K562 (cell line): ENCODE data around the gene PDIA3. TPM values are rescaled to one million over a fixed set of nuclear protein-coding genes. Genes with fewer than 3 reads are reported as not detected.
A peak's percentile ranks its signal among the peaks of the same experiment; 100 is the strongest.

ENCODE experiments used
- DIDO1 ChIP-seq: fragments of 450-650 bp; IDR thresholded peaks from 2 replicates; pipeline ENCODE4 v1.6.1; 2016; ENCODE audit warnings: low read depth, missing biosample characterization, missing genetic modification characterization
- EGR1 ChIP-seq: fragments of 450-650 bp; conservative IDR thresholded peaks from 2 replicates; pipeline ENCODE4 v1.6.1; 2017; ENCODE audit warnings: mild to moderate bottlenecking
- GABPA ChIP-seq: fragments of 200-800 bp; sonication (Bioruptor generic); conservative IDR thresholded peaks from 2 replicates; pipeline ENCODE4 v1.6.1; 2016; ENCODE audit warnings: low read depth, missing genetic modification characterization, missing compliant biosample characterization
- KLF1 ChIP-seq: fragments of 450-650 bp; IDR thresholded peaks from 2 replicates; pipeline ENCODE4 v1.6.1; 2016; ENCODE audit warnings: missing genetic modification characterization, missing compliant biosample characterization
- PHB ChIP-seq: fragments of 250-450 bp; sonication (Bioruptor Pico); IDR thresholded peaks from 2 replicates; pipeline ENCODE4 v1.5.0; 2021
- RAD21 ChIP-seq, 2 experiments: fragments of 250-450 bp in 1 of 2; fragments of 450-650 bp in 1 of 2; sonication (Bioruptor Pico) in 1 of 2; formaldehyde crosslinking in 1 of 2; IDR thresholded peaks in 1 of 2; conservative IDR thresholded peaks in 1 of 2; 2 replicates each; pipeline versions ENCODE4 v1.4.0 to v1.8.0; 2020 to 2022; ENCODE audit warnings: mild to moderate bottlenecking in 2 of 2, moderate library complexity in 1 of 2
- RBFOX2 ChIP-seq: fragments of 200-400 bp; formaldehyde crosslinking; IDR thresholded peaks from 2 replicates; pipeline ENCODE4 v1.6.1; 2017; ENCODE audit warnings: low read depth, mild to moderate bottlenecking, low read length, moderate library complexity
- SP2 ChIP-seq: IDR thresholded peaks from 2 replicates; pipeline ENCODE4 v1.6.1; 2011; ENCODE audit warnings: mild to moderate bottlenecking, low read depth, low read length, moderate library complexity; ENCODE audit not compliant: poor library complexity, severe bottlenecking; ENCODE audit errors: extremely low read depth
- TEAD4 ChIP-seq, 2 experiments: sonication (generic) in 1 of 2; formaldehyde crosslinking in 1 of 2; IDR thresholded peaks; 2 replicates each; pipeline versions ENCODE4 v1.6.1 to v1.8.0; 2012 to 2022; ENCODE audit warnings: borderline replicate concordance in 1 of 2, inconsistent platforms in 1 of 2, low read length in 1 of 2, mild to moderate bottlenecking in 1 of 2, missing genetic modification reagents in 1 of 2
- ZNF140 ChIP-seq: fragments of 250-450 bp; sonication (Bioruptor Pico); IDR thresholded peaks from 2 replicates; pipeline ENCODE4 v1.8.0; 2021; ENCODE audit warnings: moderate library complexity, mild to moderate bottlenecking, inconsistent platforms
- ZNF695 ChIP-seq: fragments of 450-650 bp; formaldehyde crosslinking; IDR thresholded peaks from 2 replicates; pipeline ENCODE4 v1.4.0; 2020; ENCODE audit warnings: mild to moderate bottlenecking, moderate library complexity
- polyA plus RNA-seq, 8 experiments: library from polyadenylated mRNA; depleted of rRNA in 4 of 8; stranded (reverse) in 5 of 8; unstranded in 3 of 8; fragments of >200 nt; fragmentation: Nextera tagmentation in 2 of 8; fragmentation: Illumina TruSeq in 1 of 8; extraction: Ambion mirVana in 2 of 8; extraction: Trizol in 1 of 8; gene quantifications; 2 replicates each; pipeline versions ENCODE4 v1.2.1 to v1.2.3, GENCODE V29; 2011 to 2014; ENCODE audit warnings: inconsistent platforms in 1 of 8, missing spikeins in 1 of 8
- total RNA-seq, 7 experiments: library from RNA; depleted of rRNA in 6 of 7; stranded (reverse); fragments of >200 nt in 6 of 7; fragmentation: Illumina TruSeq in 2 of 7; extraction: Trizol in 2 of 7; gene quantifications; 2 replicates each; pipeline versions ENCODE4 v1.2.1 to v1.2.3, GENCODE V29; 2011 to 2021; ENCODE audit warnings: low replicate concordance in 1 of 7
- TF ChIP-seq, protein P1 (sequence below): fragments of 250-450 bp; sonication (Bioruptor Pico); IDR thresholded peaks from 2 replicates; pipeline ENCODE4 v1.4.0; 2020
- TF ChIP-seq, protein P2 (sequence below): fragments of 450-650 bp; formaldehyde crosslinking; IDR thresholded peaks from 2 replicates; pipeline ENCODE4 v1.4.0; 2022; ENCODE audit warnings: mild to moderate bottlenecking, moderate library complexity
- TF ChIP-seq, protein P3 (sequence below): fragments of 450-650 bp; formaldehyde crosslinking; IDR thresholded peaks from 2 replicates; pipeline ENCODE4 v1.4.0; 2020; ENCODE audit warnings: mild to moderate bottlenecking, moderate library complexity
- TF ChIP-seq, protein P4 (sequence below): fragments of 450-650 bp; formaldehyde crosslinking; IDR thresholded peaks from 2 replicates; pipeline ENCODE4 v1.4.0; 2020; ENCODE audit warnings: mild to moderate bottlenecking, mixed read lengths
- TF ChIP-seq, protein P5 (sequence below): fragments of 450-650 bp; IDR thresholded peaks from 2 replicates; pipeline ENCODE4 v1.6.1; 2016; ENCODE audit warnings: low read depth, mild to moderate bottlenecking, moderate library complexity

The PDIA3 gene
- total and polyA plus RNA-seq, 9 of the 15 experiments (the other 6 are each of a cell fraction or from before 2014, with no cell fraction given) = 13.5 to 386 (median 149) TPM

DNA sequence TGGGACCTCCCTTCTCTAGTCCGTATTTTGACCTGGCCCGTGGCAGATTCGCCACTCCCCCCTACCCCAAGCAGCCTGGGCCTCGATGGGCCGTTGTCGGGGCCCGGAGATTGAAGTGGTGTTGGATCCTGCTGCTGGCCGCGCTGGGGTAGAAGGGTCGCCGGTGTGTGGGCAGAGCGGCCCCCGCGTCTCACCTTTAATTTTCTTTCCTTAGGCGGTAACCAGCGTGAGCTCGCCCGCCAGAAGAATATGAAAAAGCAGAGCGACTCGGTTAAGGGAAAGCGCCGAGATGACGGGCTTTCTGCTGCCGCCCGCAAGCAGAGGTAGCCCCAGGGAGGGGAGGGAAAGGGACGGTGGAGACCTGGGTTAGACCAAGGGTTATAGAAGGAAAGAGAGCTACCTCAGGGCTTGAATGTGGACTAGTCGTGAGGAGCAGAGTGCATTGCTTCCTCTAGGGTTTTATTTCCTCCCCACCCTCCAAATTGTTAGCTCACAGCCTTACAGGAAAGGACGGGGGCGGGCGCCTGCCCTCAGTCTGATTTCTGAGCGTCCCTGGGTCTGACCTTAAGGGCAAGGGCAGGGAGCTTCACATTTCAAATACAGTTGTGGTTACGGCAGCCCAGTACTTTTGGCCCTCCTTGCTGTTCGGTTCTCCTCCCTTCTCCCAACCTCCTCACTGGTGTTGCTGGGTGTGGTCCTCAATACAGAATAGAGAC lies 46.7 kb downstream of the PDIA3 start (continued):
- TF ChIP-seq, protein P1, sequence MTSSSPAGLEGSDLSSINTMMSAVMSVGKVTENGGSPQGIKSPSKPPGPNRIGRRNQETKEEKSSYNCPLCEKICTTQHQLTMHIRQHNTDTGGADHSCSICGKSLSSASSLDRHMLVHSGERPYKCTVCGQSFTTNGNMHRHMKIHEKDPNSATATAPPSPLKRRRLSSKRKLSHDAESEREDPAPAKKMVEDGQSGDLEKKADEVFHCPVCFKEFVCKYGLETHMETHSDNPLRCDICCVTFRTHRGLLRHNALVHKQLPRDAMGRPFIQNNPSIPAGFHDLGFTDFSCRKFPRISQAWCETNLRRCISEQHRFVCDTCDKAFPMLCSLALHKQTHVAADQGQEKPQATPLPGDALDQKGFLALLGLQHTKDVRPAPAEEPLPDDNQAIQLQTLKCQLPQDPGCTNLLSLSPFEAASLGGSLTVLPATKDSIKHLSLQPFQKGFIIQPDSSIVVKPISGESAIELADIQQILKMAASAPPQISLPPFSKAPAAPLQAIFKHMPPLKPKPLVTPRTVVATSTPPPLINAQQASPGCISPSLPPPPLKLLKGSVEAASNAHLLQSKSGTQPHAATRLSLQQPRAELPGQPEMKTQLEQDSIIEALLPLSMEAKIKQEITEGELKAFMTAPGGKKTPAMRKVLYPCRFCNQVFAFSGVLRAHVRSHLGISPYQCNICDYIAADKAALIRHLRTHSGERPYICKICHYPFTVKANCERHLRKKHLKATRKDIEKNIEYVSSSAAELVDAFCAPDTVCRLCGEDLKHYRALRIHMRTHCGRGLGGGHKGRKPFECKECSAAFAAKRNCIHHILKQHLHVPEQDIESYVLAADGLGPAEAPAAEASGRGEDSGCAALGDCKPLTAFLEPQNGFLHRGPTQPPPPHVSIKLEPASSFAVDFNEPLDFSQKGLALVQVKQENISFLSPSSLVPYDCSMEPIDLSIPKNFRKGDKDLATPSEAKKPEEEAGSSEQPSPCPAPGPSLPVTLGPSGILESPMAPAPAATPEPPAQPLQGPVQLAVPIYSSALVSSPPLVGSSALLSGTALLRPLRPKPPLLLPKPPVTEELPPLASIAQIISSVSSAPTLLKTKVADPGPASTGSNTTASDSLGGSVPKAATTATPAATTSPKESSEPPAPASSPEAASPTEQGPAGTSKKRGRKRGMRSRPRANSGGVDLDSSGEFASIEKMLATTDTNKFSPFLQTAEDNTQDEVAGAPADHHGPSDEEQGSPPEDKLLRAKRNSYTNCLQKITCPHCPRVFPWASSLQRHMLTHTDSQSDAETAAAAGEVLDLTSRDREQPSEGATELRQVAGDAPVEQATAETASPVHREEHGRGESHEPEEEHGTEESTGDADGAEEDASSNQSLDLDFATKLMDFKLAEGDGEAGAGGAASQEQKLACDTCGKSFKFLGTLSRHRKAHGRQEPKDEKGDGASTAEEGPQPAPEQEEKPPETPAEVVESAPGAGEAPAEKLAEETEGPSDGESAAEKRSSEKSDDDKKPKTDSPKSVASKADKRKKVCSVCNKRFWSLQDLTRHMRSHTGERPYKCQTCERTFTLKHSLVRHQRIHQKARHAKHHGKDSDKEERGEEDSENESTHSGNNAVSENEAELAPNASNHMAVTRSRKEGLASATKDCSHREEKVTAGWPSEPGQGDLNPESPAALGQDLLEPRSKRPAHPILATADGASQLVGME = no peak
- TF ChIP-seq, protein P2, sequence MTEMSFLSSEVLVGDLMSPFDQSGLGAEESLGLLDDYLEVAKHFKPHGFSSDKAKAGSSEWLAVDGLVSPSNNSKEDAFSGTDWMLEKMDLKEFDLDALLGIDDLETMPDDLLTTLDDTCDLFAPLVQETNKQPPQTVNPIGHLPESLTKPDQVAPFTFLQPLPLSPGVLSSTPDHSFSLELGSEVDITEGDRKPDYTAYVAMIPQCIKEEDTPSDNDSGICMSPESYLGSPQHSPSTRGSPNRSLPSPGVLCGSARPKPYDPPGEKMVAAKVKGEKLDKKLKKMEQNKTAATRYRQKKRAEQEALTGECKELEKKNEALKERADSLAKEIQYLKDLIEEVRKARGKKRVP (CRISPR knock-in tag) = no peak
- 0 out of 2 replicates have a peak, but pooled peaks have one; percentile 26 for TF ChIP-seq TEAD4 (IDR thresholded peaks at IDR 0.05; ENCODE audit: low read length)
- no peak for TF ChIP-seq TEAD4 (CRISPR knock-in tag; IDR thresholded peaks at IDR 0.05; ENCODE audit: borderline replicate concordance)
- no peak for TF ChIP-seq ZNF695 (CRISPR knock-in tag)
- TF ChIP-seq EGR1 = peak; percentile 88
- peak; percentile 71 for TF ChIP-seq RBFOX2
- TF ChIP-seq, protein P3, sequence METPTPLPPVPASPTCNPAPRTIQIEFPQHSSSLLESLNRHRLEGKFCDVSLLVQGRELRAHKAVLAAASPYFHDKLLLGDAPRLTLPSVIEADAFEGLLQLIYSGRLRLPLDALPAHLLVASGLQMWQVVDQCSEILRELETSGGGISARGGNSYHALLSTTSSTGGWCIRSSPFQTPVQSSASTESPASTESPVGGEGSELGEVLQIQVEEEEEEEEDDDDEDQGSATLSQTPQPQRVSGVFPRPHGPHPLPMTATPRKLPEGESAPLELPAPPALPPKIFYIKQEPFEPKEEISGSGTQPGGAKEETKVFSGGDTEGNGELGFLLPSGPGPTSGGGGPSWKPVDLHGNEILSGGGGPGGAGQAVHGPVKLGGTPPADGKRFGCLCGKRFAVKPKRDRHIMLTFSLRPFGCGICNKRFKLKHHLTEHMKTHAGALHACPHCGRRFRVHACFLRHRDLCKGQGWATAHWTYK (CRISPR knock-in tag) = no peak
- TF ChIP-seq KLF1 = no peak
- TF ChIP-seq, protein P4, sequence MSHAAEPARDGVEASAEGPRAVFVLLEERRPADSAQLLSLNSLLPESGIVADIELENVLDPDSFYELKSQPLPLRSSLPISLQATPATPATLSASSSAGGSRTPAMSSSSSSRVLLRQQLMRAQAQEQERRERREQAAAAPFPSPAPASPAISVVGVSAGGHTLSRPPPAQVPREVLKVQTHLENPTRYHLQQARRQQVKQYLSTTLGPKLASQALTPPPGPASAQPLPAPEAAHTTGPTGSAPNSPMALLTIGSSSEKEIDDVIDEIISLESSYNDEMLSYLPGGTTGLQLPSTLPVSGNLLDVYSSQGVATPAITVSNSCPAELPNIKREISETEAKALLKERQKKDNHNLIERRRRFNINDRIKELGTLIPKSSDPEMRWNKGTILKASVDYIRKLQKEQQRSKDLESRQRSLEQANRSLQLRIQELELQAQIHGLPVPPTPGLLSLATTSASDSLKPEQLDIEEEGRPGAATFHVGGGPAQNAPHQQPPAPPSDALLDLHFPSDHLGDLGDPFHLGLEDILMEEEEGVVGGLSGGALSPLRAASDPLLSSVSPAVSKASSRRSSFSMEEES (CRISPR knock-in tag) = no peak
- TF ChIP-seq RAD21 (CRISPR knock-in tag; conservative IDR thresholded peaks at IDR 0.05 in 1 of 2, IDR thresholded peaks at IDR 0.05 in 1 of 2) = no peak
- no peak for TF ChIP-seq DIDO1 (tag)
- TF ChIP-seq GABPA (tag) = no peak
- no peak for TF ChIP-seq SP2
- TF ChIP-seq, protein P5, sequence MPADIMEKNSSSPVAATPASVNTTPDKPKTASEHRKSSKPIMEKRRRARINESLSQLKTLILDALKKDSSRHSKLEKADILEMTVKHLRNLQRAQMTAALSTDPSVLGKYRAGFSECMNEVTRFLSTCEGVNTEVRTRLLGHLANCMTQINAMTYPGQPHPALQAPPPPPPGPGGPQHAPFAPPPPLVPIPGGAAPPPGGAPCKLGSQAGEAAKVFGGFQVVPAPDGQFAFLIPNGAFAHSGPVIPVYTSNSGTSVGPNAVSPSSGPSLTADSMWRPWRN = no peak
- no peak for TF ChIP-seq ZNF140 (CRISPR knock-in tag)
- TF ChIP-seq PHB (CRISPR knock-in tag) = no peak
